HEK293T (cell line): ENCODE results near the gene TMED8.

Experiments used
- ARNT ChIP-seq: fragments of 450-650 bp; IDR thresholded peaks from 2 replicates; pipeline ENCODE4 v1.6.1; 2017; ENCODE audit warnings: mild to moderate bottlenecking
- CTBP1 ChIP-seq: fragments of 450-650 bp; IDR thresholded peaks from 2 replicates; pipeline ENCODE4 v1.6.1; 2016; ENCODE audit warnings: borderline replicate concordance
- FOXA1 ChIP-seq: fragments of 450-650 bp; IDR thresholded peaks from 2 replicates; pipeline ENCODE4 v1.6.1; 2016; ENCODE audit warnings: mild to moderate bottlenecking
- FOXK2 ChIP-seq: fragments of 450-650 bp; IDR thresholded peaks from 2 replicates; pipeline ENCODE4 v1.6.1; 2016; ENCODE audit warnings: mild to moderate bottlenecking
- FOXM1 ChIP-seq: fragments of 450-650 bp; IDR thresholded peaks from 2 replicates; pipeline ENCODE4 v1.6.1; 2017; ENCODE audit warnings: mild to moderate bottlenecking, borderline replicate concordance
- HDGF ChIP-seq: fragments of 450-650 bp; IDR thresholded peaks from 2 replicates; pipeline ENCODE4 v1.6.1; 2017; ENCODE audit warnings: antibody characterized with exemption, borderline replicate concordance
- NFRKB ChIP-seq: fragments of 450-650 bp; IDR thresholded peaks from 2 replicates; pipeline ENCODE4 v1.6.1; 2016; ENCODE audit warnings: mild to moderate bottlenecking, moderate library complexity
- SUZ12 ChIP-seq: fragments of 450-650 bp; IDR thresholded peaks from 2 replicates; pipeline ENCODE4 v1.6.1; 2016; ENCODE audit warnings: mild to moderate bottlenecking
- TARDBP ChIP-seq: fragments of 450-650 bp; IDR thresholded peaks from 2 replicates; pipeline ENCODE4 v1.6.1; 2016
- ZNF384 ChIP-seq: fragments of 450-650 bp; IDR thresholded peaks from 2 replicates; pipeline ENCODE4 v1.6.1; 2016
- TF ChIP-seq, protein P1 (sequence below): fragments of 450-650 bp; IDR thresholded peaks from 2 replicates; pipeline ENCODE4 v1.6.1; 2016

DNA sequence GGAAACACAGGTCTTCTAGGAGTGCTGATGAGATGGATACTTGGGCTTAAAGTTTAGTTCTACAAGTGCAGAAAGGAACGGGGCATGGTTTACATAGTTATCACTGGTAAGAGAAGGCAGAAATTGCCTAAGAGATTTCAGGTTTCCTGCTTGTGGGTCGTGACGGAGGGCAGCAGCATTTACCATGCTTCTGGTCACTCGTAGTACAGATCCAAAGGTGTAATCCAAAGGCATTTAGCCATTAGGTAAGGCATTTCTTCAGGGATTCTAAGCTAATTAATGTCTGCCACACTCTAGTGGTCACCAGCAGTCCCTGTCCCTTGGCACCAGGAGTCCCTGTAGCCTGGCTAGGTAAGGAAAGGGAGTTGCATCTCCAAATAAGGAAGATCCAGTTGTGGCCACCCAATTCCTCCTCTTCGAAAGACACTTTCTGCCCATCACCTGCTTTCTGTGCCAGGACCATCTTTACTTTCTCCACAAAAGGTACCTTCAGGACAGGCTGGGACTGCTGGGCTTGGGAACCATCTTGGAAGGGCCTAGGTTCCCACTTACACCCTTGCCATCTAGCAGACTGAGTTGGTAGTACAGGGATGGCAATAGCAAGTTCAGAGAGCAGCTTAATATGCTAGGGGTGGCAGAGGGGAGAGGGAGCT, 54.5 kb downstream of the TMED8 start:
- TF ChIP-seq SUZ12 (no peak), NFRKB (no peak), HDGF (no peak), ZNF384 (no peak), FOXA1 (no peak), TARDBP (no peak), FOXM1 (no peak), ARNT (no peak), FOXK2 (no peak), CTBP1 (no peak)
- TF ChIP-seq, protein P1, sequence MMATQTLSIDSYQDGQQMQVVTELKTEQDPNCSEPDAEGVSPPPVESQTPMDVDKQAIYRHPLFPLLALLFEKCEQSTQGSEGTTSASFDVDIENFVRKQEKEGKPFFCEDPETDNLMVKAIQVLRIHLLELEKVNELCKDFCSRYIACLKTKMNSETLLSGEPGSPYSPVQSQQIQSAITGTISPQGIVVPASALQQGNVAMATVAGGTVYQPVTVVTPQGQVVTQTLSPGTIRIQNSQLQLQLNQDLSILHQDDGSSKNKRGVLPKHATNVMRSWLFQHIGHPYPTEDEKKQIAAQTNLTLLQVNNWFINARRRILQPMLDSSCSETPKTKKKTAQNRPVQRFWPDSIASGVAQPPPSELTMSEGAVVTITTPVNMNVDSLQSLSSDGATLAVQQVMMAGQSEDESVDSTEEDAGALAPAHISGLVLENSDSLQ, result no peak
